C4-2B (cell line): ENCODE results near the gene GADD45G.

Experiments
- H3K27ac ChIP-seq: fragments of 450-650 bp; 2 replicates; pipeline ENCODE4 v1.5.1; 2017
- ZFX ChIP-seq: fragments of 450-650 bp; IDR thresholded peaks from 2 replicates; pipeline ENCODE4 v1.6.1; 2017
- TF ChIP-seq, protein P1 (sequence below): fragments of 450-650 bp; conservative IDR thresholded peaks from 2 replicates; pipeline ENCODE4 v1.5.1; 2017; ENCODE audit warnings: mild to moderate bottlenecking

Gene GADD45G

DNA sequence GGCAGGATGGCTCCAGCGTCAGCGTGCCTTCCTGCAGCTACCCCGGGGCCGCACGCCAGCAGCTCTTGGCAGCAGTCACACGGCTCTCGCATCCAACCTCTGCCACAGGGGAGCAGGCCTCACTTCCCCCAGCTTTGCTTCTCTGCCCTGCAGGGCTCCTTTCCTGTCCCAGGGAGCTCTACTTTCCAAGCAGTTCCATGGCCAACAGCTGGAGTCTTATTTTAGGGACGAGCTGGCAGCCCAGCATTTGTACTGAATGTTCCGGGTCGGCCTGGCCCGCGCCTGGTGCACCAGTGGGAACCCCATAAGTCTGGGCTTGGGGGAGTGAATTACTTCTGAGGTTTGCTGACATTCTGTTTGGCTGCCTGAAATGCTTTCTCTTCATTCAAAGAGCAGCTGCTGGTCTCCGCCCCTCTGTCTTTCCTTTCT is 34.6 kb downstream of the GADD45G start:
- no peak overlapping the region for H3K27ac ChIP-seq
- TF ChIP-seq, protein P1, sequence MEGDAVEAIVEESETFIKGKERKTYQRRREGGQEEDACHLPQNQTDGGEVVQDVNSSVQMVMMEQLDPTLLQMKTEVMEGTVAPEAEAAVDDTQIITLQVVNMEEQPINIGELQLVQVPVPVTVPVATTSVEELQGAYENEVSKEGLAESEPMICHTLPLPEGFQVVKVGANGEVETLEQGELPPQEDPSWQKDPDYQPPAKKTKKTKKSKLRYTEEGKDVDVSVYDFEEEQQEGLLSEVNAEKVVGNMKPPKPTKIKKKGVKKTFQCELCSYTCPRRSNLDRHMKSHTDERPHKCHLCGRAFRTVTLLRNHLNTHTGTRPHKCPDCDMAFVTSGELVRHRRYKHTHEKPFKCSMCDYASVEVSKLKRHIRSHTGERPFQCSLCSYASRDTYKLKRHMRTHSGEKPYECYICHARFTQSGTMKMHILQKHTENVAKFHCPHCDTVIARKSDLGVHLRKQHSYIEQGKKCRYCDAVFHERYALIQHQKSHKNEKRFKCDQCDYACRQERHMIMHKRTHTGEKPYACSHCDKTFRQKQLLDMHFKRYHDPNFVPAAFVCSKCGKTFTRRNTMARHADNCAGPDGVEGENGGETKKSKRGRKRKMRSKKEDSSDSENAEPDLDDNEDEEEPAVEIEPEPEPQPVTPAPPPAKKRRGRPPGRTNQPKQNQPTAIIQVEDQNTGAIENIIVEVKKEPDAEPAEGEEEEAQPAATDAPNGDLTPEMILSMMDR, result no peak
- TF ChIP-seq ZFX, result no peak

DNA sequence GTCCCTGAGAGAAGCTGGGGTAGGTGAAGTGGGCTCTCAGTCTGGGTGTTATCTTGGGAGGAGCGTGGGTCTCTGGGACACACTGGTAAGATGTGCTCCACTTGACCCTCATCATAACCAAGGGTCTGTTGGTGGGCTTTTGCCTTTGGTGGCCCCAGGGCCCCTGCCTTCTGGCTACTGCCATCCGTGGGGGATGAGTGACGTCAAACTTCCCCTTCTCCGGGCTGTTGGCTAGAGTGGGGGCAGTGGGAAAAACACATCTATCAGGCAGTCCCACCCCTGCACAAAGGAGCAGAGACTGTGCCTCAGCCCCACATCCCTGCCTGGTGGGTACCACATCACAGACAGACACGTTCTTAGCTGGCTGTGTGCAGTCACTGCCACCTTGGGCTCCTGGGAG is 35.1 kb downstream of the GADD45G start:
- TF ChIP-seq, protein P1, result no peak
- TF ChIP-seq ZFX, result no peak
- no peak overlapping the region for H3K27ac ChIP-seq

DNA sequence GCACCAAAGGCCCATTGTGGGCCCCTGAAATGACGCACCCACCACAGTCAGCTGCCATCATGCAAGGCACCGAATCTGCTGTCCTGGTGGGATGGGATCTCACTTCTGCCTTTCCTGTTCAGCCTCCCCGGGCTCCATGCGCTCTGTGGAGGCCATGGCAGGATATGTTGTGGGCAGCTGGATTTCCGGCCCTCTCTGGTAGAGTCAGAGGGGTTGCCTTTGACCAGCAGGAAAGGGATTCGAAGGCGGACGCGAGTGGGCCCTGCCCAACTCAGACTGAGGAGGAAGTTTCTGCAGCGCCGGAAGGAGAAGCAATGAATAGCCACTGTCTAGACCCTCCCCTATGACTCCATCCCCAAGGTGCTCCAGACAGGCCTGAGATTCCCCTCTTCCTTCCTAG is 35.5 kb downstream of the GADD45G start:
- no peak for TF ChIP-seq ZFX
- TF ChIP-seq, protein P1, result no peak
- no peak overlapping the region for H3K27ac ChIP-seq

DNA sequence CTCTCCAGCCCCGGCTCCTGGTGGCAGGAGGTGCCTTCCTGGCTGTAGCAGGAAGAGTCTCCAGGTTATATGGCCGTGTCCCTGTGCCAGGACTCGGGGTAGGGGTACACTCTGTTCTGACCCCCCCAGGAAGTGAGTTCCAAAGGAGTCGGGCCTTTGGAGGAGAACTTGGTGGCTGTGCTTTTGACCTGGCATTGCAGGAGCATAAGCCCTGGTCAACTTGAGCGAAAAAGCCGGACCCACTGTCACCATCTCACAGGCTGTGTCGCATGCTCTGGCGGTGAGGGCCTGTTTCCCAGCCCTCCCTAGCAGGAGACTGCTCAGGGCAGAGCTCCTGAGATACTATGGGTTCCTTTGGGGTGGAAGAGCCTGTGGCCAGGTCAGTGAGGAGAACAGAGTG is 36.0 kb downstream of the GADD45G start:
- TF ChIP-seq, protein P1, result no peak
- no peak for TF ChIP-seq ZFX
- H3K27ac ChIP-seq, result no peak overlapping the region

DNA sequence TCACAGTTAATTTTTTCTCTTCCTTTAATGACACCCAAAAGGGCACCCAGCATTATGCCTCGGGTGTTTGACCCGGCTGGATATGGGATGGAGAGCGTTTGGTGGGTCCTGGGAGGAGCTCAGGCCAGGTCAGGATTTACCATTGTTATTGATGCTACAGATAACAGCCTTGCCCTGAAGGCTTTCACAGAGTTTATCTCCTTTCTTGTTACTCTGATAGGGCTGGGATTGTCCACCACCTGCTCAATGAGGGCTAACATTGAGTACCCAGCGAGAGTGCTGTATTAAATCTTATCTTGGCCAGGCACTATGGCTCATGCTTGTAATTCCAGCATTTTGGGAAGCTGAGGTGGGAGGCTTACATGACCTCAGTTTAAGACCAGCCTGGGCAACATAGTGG is 37.2 kb downstream of the GADD45G start:
- TF ChIP-seq, protein P1, result no peak
- no peak for TF ChIP-seq ZFX
- no peak overlapping the region for H3K27ac ChIP-seq

DNA sequence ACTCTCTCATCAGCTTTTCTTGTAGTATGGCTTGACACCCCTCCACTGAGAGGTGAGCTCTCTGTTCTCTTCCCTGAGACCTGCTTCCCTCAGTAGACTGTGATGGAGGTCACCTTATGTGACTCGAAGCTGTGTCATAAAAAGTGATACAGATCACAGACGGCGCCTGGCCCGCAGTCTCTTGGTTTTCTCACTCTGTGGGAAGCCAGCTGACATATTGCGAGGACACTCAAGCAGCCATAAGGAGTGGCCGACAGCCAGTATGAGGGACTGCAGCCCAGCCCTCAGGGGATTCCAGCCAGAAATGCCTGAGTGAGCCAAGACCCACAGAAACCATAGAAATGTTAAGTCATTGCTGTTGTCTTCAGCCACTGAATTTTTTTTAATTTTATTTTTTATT is 38.0 kb downstream of the GADD45G start:
- TF ChIP-seq, protein P1, result no peak
- H3K27ac ChIP-seq, result no peak overlapping the region

DNA sequence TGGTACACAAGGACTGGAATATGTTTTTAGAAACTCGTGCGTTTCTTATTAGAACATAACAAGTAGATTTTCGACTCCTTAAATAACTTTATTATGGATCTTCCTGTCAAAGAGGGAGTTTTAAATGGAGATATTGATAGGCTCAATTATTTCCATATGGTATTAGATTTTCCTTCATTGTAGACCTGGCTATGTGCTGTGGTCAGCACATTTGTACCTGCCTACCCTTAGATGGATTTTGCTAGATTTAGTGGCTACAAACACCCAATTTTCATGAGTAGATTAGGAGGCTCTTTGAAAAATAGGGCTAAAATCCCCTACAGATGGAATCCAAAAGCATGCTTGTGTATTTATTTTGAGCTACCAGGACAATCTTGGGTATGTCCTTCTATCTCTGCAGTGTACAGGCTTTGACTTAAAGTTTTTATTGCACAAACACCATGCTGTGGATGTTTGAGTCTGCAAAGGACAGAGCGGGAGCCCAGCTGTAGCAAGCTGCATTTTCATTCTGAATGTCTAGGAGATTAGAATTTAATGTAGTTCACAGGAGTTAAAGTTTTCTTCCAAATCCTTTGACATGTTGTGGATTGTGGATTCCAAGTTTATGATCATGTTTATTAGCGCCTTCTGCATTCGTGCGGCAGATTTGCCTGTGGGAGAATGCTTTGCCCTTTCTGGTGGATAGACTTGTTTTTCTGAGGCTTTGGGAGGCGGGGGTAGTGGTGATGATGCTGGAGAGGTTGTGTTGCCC is 41.6 kb downstream of the GADD45G start:
- H3K27ac ChIP-seq, result no peak overlapping the region
- TF ChIP-seq, protein P1, result no peak
- no peak for TF ChIP-seq ZFX
